Skin of body (tissue), 2 donors: ENCODE measurements around the gene GFPT1. TPM values are rescaled to one million over a fixed set of nuclear protein-coding genes. Genes with fewer than 3 reads are reported as not detected.
"Not testable (repeated sequence)": the region's sequence is repeated elsewhere in the genome, so short reads cannot be mapped to it uniquely, and the experiment has no call there.

Experiments
- DNase-seq: peaks from one replicate; lab custom pipeline; 2025; lab: John Stamatoyannopoulos, UW
- total RNA-seq: library from RNA; depleted of rRNA; stranded (reverse); fragments of >200 nt; gene quantifications from one replicate; pipeline ENCODE4 v1.2.3, GENCODE V29; 2014

The GFPT1 gene
- 39.8 TPM for total RNA-seq

GRCh38 chr2:69386789-69387734, at the start of gene GFPT1:
TSS of gene GFPT1 (minus strand) at chr2:69387227. CDS start at chr2:69387071, 156 bp downstream.
- peak; percentile 95 for DNase-seq

- peak; percentile 9 for DNase-seq
These were observed 49.5 kb upstream of the GFPT1 start for GRCh38 chr2:69436596-69436937.

DNA sequence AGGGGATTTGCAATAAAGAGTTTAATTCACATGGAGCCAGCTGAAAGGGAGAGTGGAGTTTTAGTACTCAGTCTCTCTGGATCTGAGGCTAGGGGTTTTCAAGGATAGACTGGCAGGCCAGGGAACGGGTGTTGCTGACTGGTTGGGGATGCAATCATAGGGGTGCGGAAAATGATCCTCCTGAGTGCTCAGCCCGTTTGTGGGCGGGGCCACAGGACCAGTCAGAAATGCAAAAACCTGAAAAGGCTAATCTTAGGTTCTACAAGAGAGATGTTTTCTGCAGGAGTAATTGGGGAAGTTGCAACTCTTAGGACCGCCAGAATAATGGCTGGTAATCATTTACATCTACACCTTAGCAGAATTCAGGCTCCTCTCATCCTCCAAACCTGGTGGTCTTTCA, 47.7 kb upstream of the GFPT1 start:
- no peak for DNase-seq

DNA sequence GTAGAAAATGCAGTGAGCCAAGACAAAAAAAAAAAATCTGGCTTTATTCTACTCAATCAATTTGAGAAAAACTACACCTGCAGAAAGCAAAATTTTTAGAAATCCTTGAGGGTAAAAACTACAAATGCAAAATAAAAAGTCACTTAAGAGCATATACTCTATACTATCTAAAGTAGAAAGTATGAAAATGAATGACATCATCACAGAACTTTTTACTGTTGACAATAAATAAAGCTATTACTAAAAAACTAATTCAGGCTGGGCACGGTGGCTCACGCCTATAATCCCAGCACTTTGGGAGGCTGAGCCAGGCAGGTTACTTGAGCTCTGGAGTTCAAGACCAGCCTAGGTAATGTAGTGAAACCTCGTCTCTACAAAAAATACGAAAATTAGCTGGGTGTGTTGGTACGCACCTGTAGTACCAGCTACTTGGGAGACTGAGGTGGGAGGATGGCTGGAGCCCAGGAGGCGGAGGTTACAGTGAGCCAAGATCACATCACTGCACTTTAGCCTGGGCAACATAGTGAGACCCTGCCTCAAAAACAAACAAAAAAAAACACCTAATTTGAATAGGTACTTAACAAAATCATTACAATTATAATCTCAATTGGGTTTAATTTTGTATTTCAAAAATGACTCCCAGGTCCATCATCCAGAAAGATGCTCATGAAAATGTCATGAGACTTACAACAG, 42.6 kb upstream of the GFPT1 start:
- DNase-seq, result no peak

DNA sequence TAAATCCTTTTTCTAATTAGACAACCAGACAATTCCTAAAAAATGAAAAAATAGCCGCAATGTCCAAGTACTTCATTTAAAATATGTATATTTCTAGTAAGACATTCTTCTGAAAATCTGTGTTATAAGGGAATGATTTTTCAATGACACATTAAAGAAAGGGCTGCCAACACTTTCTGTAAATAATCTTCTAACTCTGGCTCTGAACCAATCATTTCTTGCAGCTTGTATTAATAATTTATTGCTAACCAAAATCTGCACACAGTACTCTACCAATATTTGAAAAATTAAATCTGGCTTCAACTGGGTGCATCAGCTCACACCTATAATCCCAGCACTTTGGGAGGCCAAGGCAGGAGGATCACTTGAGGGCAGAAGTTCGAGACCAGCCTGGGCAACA, 42.0 kb upstream of the GFPT1 start:
- peak; percentile 40 for DNase-seq

GRCh38 chr2:69424419-69424818, 37.4 kb upstream of the GFPT1 start:
- no peak for DNase-seq

DNA sequence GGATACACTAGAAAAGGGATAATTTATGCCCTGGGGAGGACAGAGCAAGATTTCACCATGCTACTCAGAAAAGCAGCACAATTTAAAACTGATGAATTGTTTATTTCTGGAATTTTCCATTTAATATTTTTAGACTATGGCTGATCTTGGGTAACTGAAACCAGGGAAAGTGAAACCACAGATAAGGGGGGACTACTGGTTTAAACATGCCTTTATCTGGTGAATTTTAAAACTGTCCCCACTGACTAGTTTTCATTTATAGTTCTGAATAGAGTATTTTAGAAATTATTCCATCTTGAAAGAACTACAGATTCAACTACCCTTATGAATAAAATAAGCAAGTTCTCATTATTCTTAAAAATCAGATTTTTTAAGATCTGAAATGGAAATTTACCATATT, 35.2 kb upstream of the GFPT1 start:
- DNase-seq, result no peak

DNA sequence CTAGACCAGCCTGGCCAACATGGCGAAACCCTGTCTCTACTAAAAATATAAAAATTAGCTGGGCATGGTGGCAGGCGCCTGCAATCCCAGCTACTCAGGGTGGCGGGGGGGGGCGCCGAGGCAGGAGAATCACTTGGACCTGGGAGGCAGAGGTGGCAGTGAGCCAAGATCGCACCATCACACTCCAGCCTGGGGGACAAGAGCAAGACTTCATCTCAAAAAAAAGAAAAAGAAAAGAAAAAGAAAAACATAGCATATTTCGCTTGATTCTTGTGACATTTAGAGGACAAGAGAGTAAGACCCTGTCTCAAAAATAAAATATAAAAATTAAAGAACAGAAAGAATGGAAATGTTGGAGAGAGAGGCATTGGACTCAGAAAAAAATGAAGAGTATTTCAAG, 32.1 kb upstream of the GFPT1 start:
- DNase-seq, result not testable (repeated sequence)

- DNase-seq, result no peak
These were observed 29.1 kb upstream of the GFPT1 start for GRCh38 chr2:69416147-69416546.

- DNase-seq, result no peak
These were observed 24.1 kb upstream of the GFPT1 start for GRCh38 chr2:69411120-69411519.

DNA sequence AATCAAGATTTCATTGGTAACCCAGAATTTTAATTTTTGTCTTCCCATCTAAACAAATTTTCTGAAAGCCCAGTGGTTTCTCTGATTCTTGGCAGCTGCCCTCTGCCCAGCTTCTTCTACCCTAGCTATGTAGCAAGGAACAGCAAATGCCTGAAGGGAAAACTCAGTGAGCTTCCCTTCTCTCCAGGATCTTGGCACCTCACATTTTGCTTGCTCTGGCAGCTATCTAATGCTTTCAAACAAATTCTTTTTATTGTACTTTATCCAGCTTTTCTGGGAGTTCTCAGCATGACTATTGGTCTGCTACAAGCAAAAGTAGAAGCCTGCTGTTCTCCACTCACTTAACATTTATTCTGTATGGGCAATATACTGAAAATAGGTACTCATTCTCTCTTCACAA, 18.3 kb upstream of the GFPT1 start:
- DNase-seq, result no peak

- DNase-seq, result no peak
These were observed 13.1 kb upstream of the GFPT1 start for GRCh38 chr2:69400121-69400520.

DNA sequence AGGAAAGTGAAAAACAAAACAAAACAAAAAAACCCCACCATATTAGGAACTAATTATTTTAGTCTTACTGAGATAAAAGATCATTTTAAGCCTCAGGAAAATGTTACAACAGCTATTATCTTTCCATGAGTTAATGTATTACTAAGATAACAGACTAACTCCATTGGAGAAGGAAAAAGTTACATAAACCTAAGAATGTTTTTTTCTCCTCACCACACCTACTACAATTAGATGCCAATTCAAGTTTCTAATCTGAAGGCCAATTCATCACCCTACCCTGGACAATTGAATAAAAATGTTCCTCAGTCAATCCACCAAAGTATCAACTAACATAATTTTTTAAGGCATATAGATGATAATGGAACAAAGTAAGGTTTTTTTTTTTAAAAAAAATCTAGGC, 10.2 kb upstream of the GFPT1 start:
- no peak for DNase-seq

GRCh38 chr2:69395866-69396265, 8.8 kb upstream of the GFPT1 start:
- DNase-seq, result no peak

DNA sequence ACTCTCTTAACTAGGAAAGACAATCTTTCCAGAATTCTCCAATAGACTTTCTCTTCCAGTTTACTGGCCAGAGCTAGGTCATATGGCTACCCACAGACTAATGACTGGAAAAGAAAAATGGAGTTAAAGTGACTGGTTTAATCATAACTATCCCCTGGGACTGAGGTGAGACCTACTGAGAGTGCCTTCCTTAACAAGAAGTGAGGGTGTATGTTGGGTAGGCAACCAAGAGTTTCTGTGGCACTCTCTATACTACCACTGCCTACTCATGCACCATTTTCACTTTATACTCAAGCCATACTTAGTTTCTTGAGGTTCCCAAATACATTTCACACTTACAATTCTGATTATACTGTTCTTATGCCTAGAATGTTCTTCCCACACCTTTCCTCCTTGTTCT, 6.9 kb upstream of the GFPT1 start:
- no peak for DNase-seq

GRCh38 chr2:69390471-69390870, 3.4 kb upstream of the GFPT1 start:
- no peak for DNase-seq

DNA sequence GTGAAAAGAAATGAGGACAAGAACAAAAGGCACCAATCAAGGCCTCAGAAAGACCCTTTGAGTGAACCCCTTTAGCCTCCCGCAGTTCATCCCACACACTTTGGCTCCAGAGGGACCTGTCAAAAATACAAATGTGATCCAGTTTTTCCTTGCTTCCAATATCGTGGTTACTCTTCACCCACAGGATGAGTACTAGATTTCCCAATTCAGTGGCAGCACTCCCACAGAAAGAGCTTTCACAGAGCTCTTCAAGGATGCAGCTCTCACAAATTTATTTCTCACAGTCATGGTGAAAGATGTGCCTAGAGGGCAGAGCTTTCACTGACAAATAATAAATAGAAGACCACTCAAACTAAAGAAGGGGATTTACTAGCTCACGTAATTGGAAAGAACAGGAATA, 3.0 kb upstream of the GFPT1 start:
- no peak for DNase-seq

GRCh38 chr2:69389271-69389670, 2.2 kb upstream of the GFPT1 start:
- DNase-seq, result no peak

DNA sequence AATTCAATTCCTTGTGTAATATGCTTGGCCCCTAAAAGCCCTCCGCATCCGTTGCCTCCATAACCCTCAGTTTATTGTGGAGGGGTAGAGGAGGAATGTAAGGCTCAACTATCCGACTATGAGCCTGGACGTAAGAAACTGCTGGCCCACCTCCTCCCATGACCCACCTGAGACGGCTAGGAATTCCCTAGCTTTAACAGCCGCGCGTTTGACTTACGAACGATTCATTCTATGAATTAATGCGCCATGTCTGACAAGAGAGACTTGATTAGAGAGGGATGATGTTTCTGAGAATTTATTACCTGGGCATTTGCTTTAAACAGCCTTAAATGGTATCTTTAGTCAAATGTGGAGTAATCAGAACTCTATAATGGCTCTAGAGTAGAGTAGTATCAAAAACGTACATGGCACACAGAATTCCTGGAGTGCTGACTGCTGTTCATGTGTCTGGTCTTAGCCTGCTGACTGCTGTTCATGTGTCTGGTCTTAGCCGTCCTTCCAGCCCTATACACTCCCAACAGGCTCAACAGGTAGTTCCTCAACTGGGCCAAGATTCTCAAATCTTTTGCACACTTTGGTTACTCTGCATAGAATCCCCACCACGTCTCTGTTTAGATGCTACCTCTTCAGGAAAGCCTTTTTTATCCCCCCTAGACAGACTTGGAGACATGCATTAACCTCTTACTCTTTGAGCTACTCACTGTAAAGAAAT, 899 bp upstream of the GFPT1 start:
- DNase-seq, result no peak

GRCh38 chr2:69386360-69386759, 667 bp downstream of the GFPT1 start:
- no peak for DNase-seq

- no peak for DNase-seq
These were observed 1.4 kb downstream of the GFPT1 start for GRCh38 chr2:69385443-69386151.
